Astrocyte (in vitro differentiated cells and primary cell): ENCODE data around the gene PRKG1.

ENCODE experiments used
- EZH2 ChIP-seq: IDR thresholded peaks from 2 replicates; pipeline ENCODE4 v1.6.1; 2012; ENCODE audit warnings: mild to moderate bottlenecking, low read length, inconsistent platforms; ENCODE audit not compliant: insufficient read depth
- TF ChIP-seq, protein P1 (sequence below): IDR thresholded peaks from 2 replicates; pipeline ENCODE4 v1.5.1; 2011; ENCODE audit warnings: low read depth, mild to moderate bottlenecking, inconsistent platforms, low read length, moderate library complexity; ENCODE audit not compliant: insufficient read depth

DNA sequence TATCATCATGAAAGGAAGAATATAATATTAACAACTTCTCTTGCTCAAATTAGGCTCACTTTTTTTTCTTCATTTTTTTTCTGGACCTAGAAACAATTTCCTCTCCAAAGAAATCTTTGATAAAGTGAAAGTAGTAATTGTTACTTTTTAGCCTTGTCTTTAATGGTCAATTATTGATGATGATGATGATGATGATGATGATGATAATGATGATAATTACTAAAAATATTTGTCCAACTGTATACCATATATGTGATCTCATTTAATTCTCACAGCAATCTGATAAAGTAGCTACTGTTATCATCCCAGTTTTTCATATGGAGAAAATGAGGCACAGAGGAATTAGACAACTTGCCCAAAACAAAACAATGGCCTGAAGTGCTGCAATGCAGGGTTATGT is 12.8 kb downstream of the PRKG1 start:
- TF ChIP-seq, protein P1, sequence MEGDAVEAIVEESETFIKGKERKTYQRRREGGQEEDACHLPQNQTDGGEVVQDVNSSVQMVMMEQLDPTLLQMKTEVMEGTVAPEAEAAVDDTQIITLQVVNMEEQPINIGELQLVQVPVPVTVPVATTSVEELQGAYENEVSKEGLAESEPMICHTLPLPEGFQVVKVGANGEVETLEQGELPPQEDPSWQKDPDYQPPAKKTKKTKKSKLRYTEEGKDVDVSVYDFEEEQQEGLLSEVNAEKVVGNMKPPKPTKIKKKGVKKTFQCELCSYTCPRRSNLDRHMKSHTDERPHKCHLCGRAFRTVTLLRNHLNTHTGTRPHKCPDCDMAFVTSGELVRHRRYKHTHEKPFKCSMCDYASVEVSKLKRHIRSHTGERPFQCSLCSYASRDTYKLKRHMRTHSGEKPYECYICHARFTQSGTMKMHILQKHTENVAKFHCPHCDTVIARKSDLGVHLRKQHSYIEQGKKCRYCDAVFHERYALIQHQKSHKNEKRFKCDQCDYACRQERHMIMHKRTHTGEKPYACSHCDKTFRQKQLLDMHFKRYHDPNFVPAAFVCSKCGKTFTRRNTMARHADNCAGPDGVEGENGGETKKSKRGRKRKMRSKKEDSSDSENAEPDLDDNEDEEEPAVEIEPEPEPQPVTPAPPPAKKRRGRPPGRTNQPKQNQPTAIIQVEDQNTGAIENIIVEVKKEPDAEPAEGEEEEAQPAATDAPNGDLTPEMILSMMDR: no peak
- TF ChIP-seq EZH2: no peak
